Stimulated activated CD4-positive, alpha-beta T cell treated with anti-CD3 and anti-CD28 coated beads, Interleukin-1b, Interleukin-23, amount 100 ng/mL, for 48 hours (primary cell): ENCODE measurements around the gene YJU2.
A peak's percentile ranks its signal among the peaks of the same experiment; 100 is the strongest.
"Not testable (repeated sequence)": the region's sequence is repeated elsewhere in the genome, so short reads cannot be mapped to it uniquely, and the experiment has no call there.

ENCODE experiments used
- DNase-seq: peaks from one replicate; pipeline ENCODE4 v3.0.0-alpha.2; 2020

Gene YJU2

GRCh38 chr19:4229179-4229931 is 17.5 kb upstream of the YJU2 start, which contains the start of gene EBI3:
Gene EBI3 (plus strand): TSS chr19:4229523. CDS start chr19:4229551, 28 bp downstream.
- peak; percentile 72 for DNase-seq

GRCh38 chr19:4230237-4230636 is 16.6 kb upstream of the YJU2 start:
- not testable (repeated sequence) for DNase-seq

DNA sequence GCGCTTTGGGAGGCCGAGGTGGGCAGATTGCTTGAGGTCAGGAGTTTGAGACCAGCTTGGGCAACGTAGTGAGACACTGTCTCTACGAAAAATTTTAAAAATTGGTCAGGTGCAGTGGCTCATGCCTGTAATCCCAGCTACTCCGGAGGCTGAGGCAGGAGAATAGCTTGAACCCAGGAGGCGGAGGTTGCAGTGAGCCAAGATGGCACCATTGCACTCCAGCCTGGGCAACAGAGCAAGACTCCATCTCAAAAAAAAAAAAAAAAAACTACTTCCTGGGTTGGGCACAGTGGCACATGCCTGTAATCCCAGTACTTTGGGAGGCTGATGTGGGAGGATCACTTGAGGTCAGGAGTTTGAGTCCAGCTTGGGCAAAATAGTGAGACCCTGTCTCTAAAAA is 15.4 kb upstream of the YJU2 start:
- not testable (repeated sequence) for DNase-seq

DNA sequence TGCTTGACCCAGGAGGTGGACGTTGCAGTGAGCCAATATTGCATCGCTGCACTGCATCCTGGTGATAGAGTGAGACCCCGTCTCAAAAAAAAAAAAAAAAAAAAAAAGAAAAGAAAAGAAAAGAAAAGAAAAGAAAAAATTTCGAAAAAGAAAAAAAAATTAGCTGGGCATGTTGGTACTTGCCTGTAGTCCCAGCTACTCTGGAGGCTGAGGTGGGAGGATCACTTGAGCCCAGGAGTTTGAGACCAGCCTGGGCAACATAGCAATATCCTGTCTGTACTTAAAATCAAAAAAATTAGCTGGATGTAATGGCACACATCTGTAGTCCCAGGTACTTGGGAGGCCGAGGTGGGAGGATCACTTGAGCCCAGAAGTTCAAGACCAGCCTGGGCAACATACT is 14.7 kb upstream of the YJU2 start:
- DNase-seq, result not testable (repeated sequence)

- DNase-seq, result no peak
Observed at GRCh38 chr19:4232614-4233281, 14.1 kb upstream of the YJU2 start.

DNA sequence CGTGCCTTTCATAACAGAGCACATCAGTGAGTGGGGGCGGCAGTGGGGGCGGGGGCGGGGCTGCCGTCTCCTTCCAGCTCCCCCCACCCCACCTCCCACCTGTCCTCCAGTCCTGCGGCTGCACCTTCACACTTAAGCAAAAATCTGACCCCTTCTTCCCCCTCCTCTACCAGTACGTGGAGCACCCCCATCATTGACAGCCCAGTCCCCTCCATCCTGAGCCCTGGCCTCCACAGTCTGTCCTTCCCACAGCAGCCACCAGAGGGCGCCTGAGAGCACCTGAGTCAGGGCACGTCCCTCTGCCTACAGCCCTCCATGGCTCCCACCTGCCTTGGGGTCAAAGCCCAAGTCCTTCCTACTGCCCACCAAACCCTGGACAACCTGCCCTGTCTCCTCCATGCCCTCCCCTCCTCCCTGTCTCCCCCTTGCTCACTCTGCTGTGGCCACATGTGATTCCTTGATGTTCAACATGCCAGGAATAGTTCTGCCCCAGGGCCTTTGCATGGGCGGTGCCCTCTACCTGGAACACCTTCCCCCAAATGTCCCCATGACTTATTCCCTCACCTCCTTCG is 13.5 kb upstream of the YJU2 start:
- peak; percentile 78 for DNase-seq

DNA sequence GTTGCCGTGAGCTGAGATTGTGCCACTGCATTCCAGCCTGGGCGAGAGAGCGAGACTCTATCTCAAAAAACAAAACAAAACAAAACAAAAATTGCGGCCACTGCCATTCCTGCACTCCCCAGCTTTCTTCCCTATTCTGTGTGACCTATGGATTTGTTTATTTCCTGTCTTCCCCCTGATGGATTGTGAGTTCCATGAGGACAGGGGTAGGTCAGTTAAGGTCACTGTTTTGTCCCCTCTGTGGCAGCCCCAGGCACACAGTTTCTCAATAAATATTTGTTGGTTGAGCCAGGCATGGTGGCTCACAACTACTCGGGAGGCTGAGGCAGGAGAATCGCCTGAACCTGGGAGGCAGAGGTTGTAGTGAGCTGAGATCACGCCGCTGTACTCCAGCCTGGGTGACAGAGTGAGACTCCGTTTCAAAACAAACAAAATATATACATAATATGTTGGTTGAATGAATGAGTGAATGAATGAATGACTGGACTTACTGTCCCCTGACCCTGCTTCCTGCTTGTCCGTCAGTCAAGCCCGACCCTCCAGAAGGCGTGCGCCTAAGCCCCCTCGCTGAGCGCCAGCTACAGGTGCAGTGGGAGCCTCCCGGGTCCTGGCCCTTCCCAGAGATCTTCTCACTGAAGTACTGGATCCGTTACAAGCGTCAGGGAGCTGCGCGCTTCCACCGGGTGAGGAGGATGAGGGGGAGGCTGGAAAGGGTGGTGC is 12.6 kb upstream of the YJU2 start:
- DNase-seq, result no peak

DNA sequence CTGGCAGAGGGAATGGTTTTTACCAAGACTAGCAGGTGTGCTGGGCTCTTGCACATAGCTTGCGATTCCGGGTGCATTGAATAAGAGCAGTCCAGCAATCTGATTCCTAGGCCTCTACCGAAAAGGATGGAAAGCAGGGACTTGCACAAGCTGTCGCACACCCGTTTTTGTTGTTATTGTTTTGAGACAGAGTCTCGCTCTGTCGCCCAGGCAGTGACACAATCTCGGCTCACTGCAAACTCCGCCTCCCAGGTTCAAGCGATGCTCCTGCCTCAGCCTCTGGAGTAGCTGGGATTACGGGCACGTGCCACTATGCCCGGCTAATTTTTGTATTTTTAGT is 12.0 kb upstream of the YJU2 start:
- no peak for DNase-seq

DNA sequence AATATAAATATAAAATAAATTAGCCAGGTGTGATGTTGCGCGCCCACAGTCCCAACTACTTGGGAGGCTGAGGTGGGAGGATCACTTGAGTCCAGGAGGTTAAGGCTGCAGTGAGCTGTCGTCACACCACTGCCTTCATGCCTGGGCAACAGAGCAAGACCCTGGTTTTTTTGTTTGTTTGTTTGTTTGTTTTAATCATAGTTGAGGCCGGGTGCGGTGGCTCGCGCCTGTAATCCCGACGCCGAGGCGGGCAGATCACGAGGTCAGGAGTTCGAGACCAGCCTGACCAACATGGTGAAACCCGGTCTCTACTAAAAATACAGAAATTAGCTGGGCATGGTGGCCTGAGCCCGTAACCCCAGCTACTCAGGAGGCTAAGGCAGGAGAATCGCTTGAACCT is 9.4 kb upstream of the YJU2 start:
- DNase-seq, result not testable (repeated sequence)

GRCh38 chr19:4238831-4239230 is 8.0 kb upstream of the YJU2 start:
- no peak for DNase-seq

- no peak for DNase-seq
Observed at GRCh38 chr19:4241824-4242430, 5.0 kb upstream of the YJU2 start.

DNA sequence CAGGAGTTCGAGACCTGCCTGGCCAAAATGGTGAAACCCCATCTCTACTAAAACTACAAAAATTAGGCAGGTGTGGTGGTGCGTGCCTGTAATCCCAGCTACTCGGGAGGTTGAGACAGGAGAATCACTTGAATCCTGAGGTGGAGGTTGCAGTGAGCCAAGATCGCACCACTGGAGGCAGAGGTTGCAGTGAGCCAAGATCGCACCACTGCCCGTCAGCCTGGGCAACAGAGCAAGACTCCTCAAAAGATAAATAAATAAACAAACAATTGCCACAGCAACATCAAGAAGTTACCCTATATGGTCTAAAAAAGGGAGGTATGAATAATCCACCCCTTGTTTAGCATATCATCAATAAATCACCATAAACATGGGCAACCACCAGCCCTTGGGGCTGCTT is 942 bp upstream of the YJU2 start:
- not testable (repeated sequence) for DNase-seq

- DNase-seq, result no peak
Observed at GRCh38 chr19:4256563-4256962, 9.7 kb downstream of the YJU2 start.

DNA sequence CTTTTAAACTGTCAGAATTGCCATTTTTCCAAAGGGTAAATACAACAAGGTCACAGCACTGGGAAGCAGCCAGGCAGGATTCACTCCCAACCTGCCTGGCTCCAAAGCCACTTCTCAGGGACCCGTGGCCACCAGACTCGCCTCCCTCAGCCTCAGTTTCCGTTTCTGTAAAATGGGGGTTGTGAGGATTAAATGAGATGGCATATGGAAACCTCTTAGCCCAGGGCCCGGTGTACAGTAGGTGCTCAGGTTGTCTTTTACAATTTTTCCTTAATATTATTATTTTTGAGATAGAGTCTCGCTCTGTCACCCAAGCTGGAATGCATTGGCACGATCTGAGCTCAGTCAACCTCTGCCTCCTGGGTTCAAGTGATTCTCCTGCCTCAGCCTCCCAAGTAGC is 10.1 kb downstream of the YJU2 start:
- DNase-seq, result no peak

GRCh38 chr19:4258181-4258580 is 11.3 kb downstream of the YJU2 start:
- no peak for DNase-seq

GRCh38 chr19:4260613-4261191 is 13.8 kb downstream of the YJU2 start:
- DNase-seq, result no peak

- DNase-seq, result no peak
Observed at GRCh38 chr19:4264812-4265211, 17.9 kb downstream of the YJU2 start.

GRCh38 chr19:4266253-4267000 is 19.5 kb downstream of the YJU2 start:
- DNase-seq, result no peak

DNA sequence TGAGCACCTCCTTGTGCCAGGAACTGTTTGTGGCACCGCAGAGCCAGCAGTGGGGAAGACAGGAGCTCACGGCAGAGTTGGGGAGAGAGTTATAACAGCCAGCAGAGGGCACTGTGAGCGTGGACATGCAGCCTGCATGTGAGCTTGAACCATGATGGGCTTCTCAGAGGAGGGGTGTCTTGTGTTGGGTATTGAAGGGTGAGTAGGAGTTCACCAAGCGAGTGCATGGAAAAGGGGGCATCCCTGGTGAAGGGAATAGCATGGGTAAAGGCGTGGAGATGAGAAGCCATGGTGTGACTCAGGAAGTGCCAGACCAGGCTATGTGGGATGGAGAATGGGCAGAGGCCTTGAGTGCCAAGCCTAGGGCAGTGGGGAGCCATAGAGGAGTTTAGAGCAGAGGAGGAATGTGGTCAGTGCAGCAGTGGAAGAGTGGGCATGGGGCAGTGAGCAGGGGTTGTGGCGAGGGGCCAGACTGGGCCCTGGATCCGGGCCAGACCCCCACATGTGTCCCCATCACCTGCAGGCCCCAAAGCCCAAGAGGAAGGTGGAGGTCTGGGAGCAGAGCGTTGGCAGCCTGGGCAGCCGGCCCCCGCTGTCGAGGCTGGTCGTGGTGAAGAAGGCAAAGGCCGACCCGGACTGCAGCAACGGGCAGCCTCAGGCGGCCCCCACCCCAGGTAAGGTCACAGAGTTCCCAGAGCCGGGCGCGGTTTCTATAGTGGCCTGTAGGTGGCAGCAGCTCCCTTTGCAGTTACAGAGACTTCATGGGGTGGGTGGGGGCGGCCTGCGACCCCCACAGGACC is 20.4 kb downstream of the YJU2 start:
- DNase-seq, result peak; percentile 58

DNA sequence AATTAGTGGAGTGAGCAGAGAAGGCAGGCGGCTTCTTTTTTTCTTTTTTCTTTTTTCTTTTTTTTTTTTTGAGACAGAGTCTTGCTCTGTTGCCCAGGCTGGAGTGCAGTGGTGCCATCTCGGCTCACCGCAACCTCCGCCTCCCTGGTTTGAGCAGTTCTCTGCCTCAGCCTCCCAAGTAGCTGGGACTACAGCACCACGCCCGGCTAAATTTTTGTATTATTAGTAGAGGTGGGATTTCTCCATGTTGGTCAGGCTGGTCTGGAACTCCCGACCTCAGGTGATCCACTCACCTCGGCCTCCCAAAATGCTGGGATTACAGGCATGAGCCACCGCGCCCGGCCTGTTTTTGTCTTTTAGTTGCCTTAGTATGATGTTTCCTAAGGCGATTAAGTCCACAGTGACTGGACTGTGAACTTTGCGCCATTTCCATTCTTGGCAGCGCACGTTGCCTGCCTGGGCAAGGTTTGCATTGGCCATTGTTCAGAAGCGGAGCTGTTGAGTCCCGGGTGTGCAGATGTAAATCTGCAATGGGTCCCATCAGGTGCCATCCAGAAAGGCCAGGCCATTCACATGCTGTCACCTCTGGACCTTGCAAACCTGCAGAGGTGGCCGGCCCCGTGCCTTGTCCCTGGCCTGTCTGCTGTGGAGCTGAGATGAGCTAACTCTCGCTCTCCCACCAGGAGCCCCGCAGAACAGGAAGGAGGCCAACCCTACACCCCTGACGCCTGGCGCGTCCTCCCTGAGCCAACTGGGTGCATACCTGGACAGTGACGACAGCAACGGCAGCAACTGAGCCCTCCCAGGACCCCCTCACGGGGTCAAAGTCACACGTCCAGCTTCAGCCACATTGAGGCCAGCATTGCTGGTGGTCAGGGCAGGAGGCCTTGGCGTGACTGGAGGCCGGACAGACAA is 21.3 kb downstream of the YJU2 start:
- no peak for DNase-seq
